Vagina (tissue), 2 donors: ENCODE data around the gene PISD.

Experiments used
- CTCF ChIP-seq, 3 experiments: fragments of 450-650 bp in 2 of 3; fragments of 200-600 bp in 1 of 3; sonication (generic) in 1 of 3; IDR thresholded peaks; one replicate each; pipeline ENCODE4 v1.5.1; 2017 to 2019; ENCODE audit warnings: antibody characterized with exemption in 3 of 3, mild to moderate bottlenecking in 2 of 3, moderate library complexity in 2 of 3
- POLR2A ChIP-seq, 2 donors: fragments of 450-650 bp; IDR thresholded peaks; one replicate each; pipeline ENCODE4 v1.6.1; 2017; ENCODE audit warnings: antibody characterized with exemption in 2 of 2, mild to moderate bottlenecking in 2 of 2, moderate library complexity in 2 of 2
- POLR2AphosphoS5 ChIP-seq, 2 donors: sonication (generic); formaldehyde crosslinking; IDR thresholded peaks; one replicate each; pipeline ENCODE4 v1.9.0; 2017; ENCODE audit warnings: antibody characterized with exemption in 2 of 2, mild to moderate bottlenecking in 2 of 2, low read depth in 1 of 2; ENCODE audit not compliant: insufficient read depth in 1 of 2

GRCh38 chr22:31653944-31654343, 8.1 kb downstream of the PISD start:
- TF ChIP-seq CTCF (IDR thresholded peaks at IDR 0.05) (no peak), POLR2A (IDR thresholded peaks at IDR 0.05) (no peak), POLR2AphosphoS5 (IDR thresholded peaks at IDR 0.05; ENCODE audit: insufficient read depth in 1 of 2, low read depth in 1 of 2) (no peak)
